GM15510 (cell line): ENCODE measurements around the gene OFD1.

ENCODE experiments used
- POLR2A ChIP-seq: IDR thresholded peaks from 3 replicates; pipeline ENCODE4 v1.6.1; 2011; ENCODE audit warnings: borderline replicate concordance; ENCODE audit not compliant: insufficient read length; ENCODE audit errors: extremely low read depth

The OFD1 gene, protein sequence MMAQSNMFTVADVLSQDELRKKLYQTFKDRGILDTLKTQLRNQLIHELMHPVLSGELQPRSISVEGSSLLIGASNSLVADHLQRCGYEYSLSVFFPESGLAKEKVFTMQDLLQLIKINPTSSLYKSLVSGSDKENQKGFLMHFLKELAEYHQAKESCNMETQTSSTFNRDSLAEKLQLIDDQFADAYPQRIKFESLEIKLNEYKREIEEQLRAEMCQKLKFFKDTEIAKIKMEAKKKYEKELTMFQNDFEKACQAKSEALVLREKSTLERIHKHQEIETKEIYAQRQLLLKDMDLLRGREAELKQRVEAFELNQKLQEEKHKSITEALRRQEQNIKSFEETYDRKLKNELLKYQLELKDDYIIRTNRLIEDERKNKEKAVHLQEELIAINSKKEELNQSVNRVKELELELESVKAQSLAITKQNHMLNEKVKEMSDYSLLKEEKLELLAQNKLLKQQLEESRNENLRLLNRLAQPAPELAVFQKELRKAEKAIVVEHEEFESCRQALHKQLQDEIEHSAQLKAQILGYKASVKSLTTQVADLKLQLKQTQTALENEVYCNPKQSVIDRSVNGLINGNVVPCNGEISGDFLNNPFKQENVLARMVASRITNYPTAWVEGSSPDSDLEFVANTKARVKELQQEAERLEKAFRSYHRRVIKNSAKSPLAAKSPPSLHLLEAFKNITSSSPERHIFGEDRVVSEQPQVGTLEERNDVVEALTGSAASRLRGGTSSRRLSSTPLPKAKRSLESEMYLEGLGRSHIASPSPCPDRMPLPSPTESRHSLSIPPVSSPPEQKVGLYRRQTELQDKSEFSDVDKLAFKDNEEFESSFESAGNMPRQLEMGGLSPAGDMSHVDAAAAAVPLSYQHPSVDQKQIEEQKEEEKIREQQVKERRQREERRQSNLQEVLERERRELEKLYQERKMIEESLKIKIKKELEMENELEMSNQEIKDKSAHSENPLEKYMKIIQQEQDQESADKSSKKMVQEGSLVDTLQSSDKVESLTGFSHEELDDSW

DNA sequence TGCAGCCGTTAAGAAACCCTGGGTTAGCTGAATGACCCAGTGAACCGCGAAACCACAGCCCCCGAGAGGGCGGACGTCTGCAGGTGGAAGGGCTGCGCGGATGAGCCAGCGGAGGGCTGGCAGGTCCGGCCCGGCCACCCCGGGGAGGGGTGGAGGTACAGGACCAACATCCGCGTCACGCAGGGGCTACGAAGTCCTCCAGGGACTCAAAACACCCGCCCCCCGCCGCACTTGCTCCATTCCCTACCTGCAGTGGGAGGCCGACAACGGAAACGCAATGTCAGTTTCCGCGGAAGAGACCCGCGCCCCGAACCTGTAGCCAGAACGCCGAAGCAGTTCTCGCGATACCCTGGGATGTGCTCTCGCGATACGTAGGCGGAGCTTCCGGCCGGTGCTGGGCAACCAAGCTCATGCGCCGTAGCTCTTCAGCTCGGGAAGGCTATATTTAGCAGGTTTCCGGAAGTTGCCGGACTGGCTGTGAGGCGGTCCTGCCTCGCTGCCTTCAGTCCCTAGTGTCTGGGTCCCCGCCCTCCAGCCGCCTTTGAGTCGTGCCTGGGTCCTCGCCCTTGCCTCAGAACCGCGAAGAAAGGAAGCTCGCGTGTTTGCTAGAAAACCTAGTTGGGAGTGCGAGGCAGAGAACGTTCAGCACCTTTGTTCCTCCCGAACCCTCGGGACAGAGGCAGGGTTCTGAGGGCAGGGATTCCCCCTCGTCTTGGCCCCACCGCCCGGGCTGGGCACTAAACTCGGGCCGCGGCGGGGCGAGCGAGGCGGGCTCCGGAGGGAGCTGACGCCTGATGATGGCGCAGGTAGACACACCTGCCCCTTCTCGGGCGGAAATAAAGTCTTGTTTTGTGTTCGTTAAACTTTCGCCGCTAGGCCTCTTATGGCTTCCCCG is at the start of gene OFD1, which contains the start of gene TRAPPC2:
Gene OFD1 (plus strand): TSS at position 471 of the 895 bp plus-strand sequence. CDS start 324 bp downstream, at position 795.
Gene TRAPPC2 (minus strand): TSS at position 343 of the 895 bp plus-strand sequence. CDS start 14,657 bp downstream, outside the sequence.
- peak; percentile 70 for TF ChIP-seq POLR2A

DNA sequence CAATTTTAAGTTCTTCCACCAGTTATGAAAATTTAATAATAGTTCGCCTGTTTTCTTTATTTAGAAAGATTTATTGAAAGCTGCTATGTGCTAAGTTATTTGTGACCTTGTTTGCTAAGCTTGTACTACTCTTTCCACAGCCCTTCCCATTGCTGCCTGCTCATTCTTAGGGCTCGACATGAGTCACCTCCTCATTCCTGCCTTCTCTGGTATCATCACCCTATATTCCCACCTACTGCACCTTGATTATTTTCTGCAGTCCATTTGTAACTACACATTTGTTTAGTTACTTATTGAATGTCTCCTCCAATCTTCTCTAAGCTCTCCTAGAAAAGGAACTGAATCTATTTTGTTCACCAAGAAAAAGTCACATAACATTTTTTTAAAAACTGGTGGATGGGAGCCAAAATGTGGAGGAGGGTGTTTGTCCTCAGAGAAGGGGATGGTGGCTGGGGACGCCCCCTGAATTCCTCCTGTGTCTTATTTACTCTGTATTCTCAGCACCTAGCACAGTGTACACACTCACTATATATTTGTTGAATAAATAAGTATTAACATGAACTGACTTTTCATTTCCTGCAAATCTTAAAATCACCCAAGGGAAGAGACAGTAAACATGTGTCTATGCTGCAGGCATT is 49.3 kb upstream of the OFD1 start:
- no peak for TF ChIP-seq POLR2A

DNA sequence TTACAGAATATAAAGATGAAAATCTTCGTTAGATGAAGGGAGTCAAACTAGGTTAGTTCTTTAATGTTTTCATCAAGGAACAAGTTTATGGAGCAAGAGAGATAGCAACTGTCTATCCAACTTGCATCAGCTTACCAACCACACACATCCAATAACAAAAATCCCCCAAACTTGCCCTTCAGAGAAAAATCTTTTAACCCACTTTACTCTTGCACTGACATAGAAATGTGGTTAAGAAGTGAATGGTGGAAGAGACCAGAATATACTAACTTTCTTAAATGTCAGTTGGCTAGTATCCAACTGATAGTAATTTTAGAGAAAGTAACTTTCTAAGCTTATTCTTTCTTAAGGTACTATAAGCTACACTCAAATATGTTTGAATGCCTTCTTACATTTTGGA is 47.3 kb upstream of the OFD1 start:
- no peak for TF ChIP-seq POLR2A

- no peak for TF ChIP-seq POLR2A
Measured at GRCh38 chrX:13688384-13688957, 46.1 kb upstream of the OFD1 start.

- TF ChIP-seq POLR2A, result peak; percentile 87
Measured at GRCh38 chrX:13688958-13689740, 45.4 kb upstream of the OFD1 start, which contains the start of gene RAB9A. TSS of gene RAB9A (plus strand) at chrX:13689128. CDS start at chrX:13708747, 19,619 bp downstream.

DNA sequence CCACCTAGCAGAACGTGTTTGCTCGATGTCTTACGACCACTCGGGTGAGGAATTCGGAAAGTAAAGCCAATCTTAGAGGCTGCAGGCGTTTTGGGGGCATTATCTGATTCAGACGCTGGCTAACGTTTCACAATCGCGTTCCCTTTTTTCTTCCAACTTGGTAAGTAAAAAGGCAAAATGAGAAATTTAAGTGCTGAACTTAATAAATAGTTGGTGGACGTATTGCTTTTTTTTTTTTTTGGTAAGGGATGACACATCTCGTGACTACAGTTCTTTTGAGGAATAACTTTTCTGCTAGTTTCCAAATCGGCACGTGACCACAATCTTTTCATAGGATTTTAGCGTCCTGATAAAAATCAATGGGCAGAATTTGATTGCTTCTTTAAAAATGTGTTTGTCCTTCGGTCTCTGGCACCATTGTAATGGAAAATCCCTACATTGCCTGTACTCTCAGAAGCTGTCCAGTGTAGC is 44.8 kb upstream of the OFD1 start:
- TF ChIP-seq POLR2A, result no peak

DNA sequence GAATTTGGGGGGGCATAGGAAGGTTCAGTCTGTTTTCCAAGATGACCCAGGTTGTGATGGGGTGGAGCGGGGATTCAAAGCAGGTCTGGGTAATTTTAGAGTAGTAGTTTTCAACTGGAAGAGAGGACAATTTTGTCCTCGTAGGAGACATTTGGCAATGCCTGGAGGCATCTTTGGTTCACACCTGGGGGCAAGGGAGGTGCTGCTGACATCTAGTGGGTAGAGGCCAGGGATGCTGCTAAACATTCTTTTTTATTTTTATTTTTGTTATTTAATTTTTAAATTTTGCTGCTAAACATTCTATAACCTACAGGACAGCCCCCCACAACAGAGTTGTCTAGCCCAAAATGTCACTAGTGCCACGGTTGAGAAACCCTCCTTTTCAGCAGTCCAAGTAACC is 43.7 kb upstream of the OFD1 start:
- no peak for TF ChIP-seq POLR2A

DNA sequence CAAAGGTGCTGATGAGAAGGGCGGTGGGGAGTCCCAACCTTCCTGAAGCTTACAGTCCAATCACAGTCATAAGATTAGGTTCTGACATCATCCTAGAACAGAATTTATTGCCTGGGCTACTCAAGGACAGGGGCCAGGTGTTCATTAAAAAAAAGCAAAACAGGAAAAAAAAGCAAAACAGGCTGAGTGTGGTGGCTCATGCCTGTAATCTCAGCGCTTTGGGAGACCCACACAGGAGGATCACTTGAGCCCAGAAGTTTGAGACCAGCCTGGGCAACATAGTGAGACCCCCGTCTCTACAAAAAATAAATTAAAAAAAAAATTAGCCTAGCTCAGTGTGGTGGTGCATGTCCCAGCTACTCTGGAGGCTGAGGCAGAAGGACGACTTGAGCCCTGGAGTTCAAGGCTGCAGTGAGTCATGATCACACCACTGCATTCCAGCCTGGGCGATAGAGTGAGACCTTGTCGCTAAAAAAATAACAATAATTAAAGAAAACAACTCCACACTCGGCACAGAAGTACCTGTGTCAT is 42.6 kb upstream of the OFD1 start:
- TF ChIP-seq POLR2A, result no peak

DNA sequence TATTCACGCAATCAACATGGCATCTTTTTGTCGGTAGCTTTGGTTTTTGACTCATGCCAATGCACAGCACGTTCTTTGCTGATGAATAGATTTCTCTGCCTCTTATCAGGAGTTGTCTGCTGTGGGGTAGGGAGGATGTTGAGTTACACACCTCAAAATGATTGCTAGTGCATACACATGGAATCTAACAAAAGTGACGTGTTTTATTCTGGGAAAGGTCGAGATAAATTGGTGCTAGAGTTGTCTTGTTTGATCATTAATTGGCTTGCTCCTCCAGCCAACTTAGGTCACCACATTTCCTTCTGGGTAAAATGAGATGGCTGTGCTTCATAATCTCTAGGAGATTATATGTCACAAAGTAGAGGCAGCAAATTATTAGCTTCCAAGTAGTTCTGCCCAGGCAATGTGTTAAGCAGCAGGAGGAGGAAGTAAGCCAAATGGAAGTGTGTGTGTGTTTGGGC is 41.7 kb upstream of the OFD1 start:
- no peak for TF ChIP-seq POLR2A

DNA sequence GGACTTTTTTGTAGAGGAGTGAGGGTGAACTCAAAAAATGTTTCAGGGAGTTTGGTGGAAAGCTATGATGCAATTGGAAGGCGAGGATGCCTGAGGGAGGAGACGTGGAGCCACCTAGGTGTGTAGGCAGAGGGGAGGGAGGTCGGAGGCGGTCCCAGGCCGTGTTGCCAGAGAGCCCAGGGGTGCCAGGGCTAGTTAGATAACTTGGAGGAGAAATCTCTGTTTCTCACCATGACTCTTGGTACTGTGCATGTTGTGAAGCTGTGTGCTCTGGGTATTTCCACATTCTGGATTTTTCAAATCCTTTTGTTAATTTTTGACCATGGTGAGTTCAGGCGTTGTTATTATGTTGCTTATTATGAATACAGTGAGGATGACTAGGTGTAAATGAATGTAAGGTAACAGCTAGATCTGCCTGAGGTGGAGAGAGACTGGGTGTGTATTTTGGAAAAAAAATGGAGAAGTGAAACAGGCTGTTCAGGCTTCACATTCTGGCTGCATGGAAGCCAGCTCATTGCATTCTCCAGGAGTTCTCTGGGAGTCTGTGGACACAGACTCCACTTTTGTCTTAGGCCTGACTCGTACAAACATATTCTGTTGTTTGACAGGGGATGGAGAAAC is 41.1 kb upstream of the OFD1 start:
- no peak for TF ChIP-seq POLR2A

DNA sequence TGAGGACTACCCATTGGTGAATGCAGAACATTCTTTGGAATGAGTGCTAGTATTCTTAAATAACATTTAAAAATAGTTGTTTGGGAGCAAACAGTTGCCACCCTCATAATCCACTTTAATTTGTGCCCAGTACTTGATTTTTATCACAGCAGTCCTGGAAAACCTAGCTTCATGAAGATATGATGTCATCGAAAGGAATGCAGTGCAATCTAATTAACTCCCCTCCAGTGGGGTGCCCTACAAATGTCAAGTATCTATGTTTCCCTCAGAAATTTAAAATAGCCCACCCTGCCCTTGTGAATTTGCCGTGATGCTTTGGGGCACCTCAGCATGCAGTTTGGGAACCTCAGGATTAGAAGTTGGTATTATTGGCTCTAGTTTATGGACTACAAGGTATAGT is 40.2 kb upstream of the OFD1 start:
- TF ChIP-seq POLR2A, result no peak

- no peak for TF ChIP-seq POLR2A
Measured at GRCh38 chrX:13694983-13695382, 39.6 kb upstream of the OFD1 start.

GRCh38 chrX:13695601-13696115 is 38.9 kb upstream of the OFD1 start:
- no peak for TF ChIP-seq POLR2A
